AG04449 (cell line): ENCODE data around the gene SLC15A1.

Experiments
- CTCF ChIA-PET: fragments of 350-600 bp; formaldehyde crosslinking; extraction: SDS; loops from one replicate; lab custom pipeline; 2021; ENCODE audit warnings: antibody characterized with exemption; lab: Yijun Ruan, JAX
- POLR2A ChIA-PET: fragments of 400-600, 350-600 bp; formaldehyde crosslinking; extraction: SDS; loops from one replicate; lab custom pipeline; 2020; ENCODE audit warnings: antibody characterized with exemption, inconsistent platforms; lab: Yijun Ruan, JAX
- DNase-seq: peaks from one replicate; pipeline ENCODE4 v3.0.0-alpha.2; 2010; ENCODE audit warnings: low read depth, low spot score
- H3K4me3 ChIP-seq: 2 replicates; pipeline ENCODE4 v1.5.1; 2011; ENCODE audit warnings: low read depth, mild to moderate bottlenecking, control low read depth, low read length
- CTCF ChIP-seq: IDR thresholded peaks from one replicate; pipeline ENCODE4 v1.5.1; 2011; ENCODE audit warnings: mild to moderate bottlenecking, moderate library complexity, low read length, control low read depth, inconsistent platforms; ENCODE audit not compliant: insufficient read depth; ENCODE audit errors: missing control alignments

SLC15A1 gene

GRCh38 chr13:98652721-98653462 is 99.6 kb downstream of the SLC15A1 start:
- POLR2A ChIA-PET: interaction anchor here (0.8 kb wide), 1 partner anchor 77 kb away, joined by 3 read pairs; no protein-coding TSS in a partner anchor
- TF ChIP-seq CTCF: no peak
- CTCF ChIA-PET: interaction anchor here (0.5 to 6.4 kb wide), 67 partner anchors 9 to 804 kb away, joined by 3 to 114 read pairs (median 4); no protein-coding TSS in a partner anchor
- no peak for DNase-seq
- no peak overlapping the region for H3K4me3 ChIP-seq

- ChIA-PET CTCF (interaction anchor here (0.6 to 6.4 kb wide), 39 partner anchors 9 to 619 kb away, joined by 3 to 114 read pairs (median 5); no protein-coding TSS in a partner anchor), POLR2A (no interaction called here)
- no peak overlapping the region for H3K4me3 ChIP-seq
- DNase-seq: no peak
- no peak for TF ChIP-seq CTCF
Observed at GRCh38 chr13:98652276-98652675, 100.2 kb downstream of the SLC15A1 start.

- POLR2A ChIA-PET: no interaction called here
- H3K4me3 ChIP-seq: no peak overlapping the region
- no peak for TF ChIP-seq CTCF
- DNase-seq: no peak
- CTCF ChIA-PET: interaction anchor here (0.6 to 6.4 kb wide), 23 partner anchors 9 to 619 kb away, joined by 3 to 114 read pairs (median 11); no protein-coding TSS in a partner anchor
Observed at GRCh38 chr13:98651744-98652143, 100.7 kb downstream of the SLC15A1 start.

GRCh38 chr13:98650396-98651107 is 101.9 kb downstream of the SLC15A1 start:
- no peak overlapping the region for H3K4me3 ChIP-seq
- CTCF ChIA-PET: interaction anchor here (1.2 to 6.4 kb wide), 6 partner anchors 11 to 205 kb away, joined by 3 to 114 read pairs (median 45); no protein-coding TSS in a partner anchor
- no peak for TF ChIP-seq CTCF
- no peak for DNase-seq
- POLR2A ChIA-PET: no interaction called here

GRCh38 chr13:98649861-98650260 is 102.6 kb downstream of the SLC15A1 start:
- CTCF ChIA-PET: interaction anchor here (1.0 to 6.0 kb wide), 4 partner anchors 167 to 617 kb away, joined by 3 to 114 read pairs (median 30); no protein-coding TSS in a partner anchor

More at GRCh38 chr13:98649861-98650260, 102.6 kb downstream of the SLC15A1 start:
- DNase-seq: no peak
- H3K4me3 ChIP-seq: no peak overlapping the region
- POLR2A ChIA-PET: no interaction called here
- TF ChIP-seq CTCF: no peak
